IMR-90 (cell line): Measurements from ENCODE around the gene NUBP2. TPM values are rescaled to one million over a fixed set of nuclear protein-coding genes. Genes with fewer than 3 reads are reported as not detected.

Experiments
- CEBPB ChIP-seq: IDR thresholded peaks from 2 replicates; pipeline ENCODE4 v1.6.1; 2012; ENCODE audit warnings: low read depth, low read length, improper control_type of control experiment
- MAFK ChIP-seq: IDR thresholded peaks from 2 replicates; pipeline ENCODE4 v1.6.1; 2012; ENCODE audit warnings: low read depth, low read length, improper control_type of control experiment
- USF2 ChIP-seq: fragments of 150-350 bp; IDR thresholded peaks from 2 replicates; pipeline ENCODE4 v1.6.1; 2017; ENCODE audit warnings: mild to moderate bottlenecking, antibody characterized with exemption, low read length, low read depth
- polyA plus RNA-seq, 3 experiments: library from polyadenylated mRNA; depleted of rRNA; stranded (reverse); fragments of >200 nt; gene quantifications; 2 replicates each; pipeline ENCODE4 v1.2.3, GENCODE V29; 2012; ENCODE audit warnings: low replicate concordance in 1 of 3
- total RNA-seq: library from RNA; depleted of rRNA; stranded (reverse); fragments of >200 nt; gene quantifications from 2 replicates; pipeline ENCODE4 v1.2.3, GENCODE V29; 2012

The NUBP2 gene
- total and polyA plus RNA-seq, 2 of the 4 experiments (the other 2 are of a cell fraction): 62.6 to 131 TPM

GRCh38 chr16:1826691-1827573 is 44.2 kb downstream of the NUBP2 start, which contains the start of the genes FAHD1 and HAGH (continued):
- TF ChIP-seq USF2 (peak; percentile 99), CEBPB (no peak), MAFK (no peak)
